HG03025 (cell line): ENCODE data around the gene EDC4.

Experiments
- ATAC-seq: cut with Tn5 transposase; IDR thresholded peaks from one replicate; pipeline ENCODE4 v1.9.1; 2021; ENCODE audit warnings: mild to moderate bottlenecking, moderate library complexity; ENCODE audit not compliant: unreplicated experiment, low FRiP score

The EDC4 gene

DNA sequence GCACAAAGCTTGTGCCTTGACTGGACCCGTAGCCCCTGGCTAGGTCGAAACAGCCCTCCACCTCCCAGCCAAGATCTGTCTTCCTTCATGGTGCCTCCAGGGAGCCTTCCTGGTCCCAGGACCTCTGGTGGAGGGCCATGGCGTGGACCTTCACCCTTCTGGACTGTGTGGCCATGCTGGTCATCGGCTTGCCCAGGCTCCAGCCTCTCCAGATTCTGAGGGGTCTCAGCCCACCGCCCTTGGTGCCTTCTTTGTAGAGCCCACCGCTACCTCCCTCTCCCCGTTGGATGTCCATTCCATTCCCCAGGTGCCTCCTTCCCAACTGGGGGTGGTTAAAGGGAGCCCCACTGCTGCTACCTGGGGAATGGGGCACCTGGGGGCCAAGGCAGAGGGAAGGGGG lies 55.3 kb downstream of the EDC4 start:
- no peak for ATAC-seq

DNA sequence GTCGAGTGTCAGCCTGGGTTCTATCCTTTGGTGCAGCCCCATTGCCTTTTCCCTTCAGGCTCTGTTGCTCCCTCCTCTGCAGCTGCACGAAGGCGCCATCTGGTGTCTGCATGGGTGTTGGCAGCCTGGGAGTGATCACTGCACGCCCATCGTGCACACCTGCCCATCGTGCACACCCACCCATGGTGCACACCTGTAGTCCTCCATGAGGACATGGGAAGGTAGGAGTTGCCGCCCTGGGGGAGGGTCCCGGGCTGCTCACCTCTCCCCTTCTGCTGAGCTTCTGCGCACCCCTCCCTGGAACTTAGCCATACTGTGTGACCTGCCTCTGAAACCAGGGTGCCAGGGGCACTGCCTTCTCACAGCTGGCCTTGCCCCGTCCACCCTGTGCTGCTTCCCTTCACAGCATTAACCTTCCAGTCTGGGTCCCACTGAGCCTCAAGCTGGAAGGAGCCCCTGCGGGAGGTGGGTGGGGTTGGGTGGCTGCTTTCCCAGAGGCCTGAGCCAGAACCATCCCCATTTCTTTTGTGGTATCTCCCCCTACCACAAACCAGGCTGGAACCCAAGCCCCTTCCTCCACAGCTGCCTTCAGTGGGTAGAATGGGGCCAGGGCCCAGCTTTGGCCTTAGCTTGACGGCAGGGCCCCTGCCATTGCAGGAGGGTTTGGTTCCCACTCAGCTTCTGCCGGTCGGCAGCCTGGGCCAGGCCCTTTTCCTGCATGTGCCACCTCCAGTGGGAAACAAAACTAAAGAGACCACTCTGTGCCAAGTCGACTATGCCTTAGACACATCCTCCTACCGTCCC lies 55.9 kb downstream of the EDC4 start:
- ATAC-seq = no peak

DNA sequence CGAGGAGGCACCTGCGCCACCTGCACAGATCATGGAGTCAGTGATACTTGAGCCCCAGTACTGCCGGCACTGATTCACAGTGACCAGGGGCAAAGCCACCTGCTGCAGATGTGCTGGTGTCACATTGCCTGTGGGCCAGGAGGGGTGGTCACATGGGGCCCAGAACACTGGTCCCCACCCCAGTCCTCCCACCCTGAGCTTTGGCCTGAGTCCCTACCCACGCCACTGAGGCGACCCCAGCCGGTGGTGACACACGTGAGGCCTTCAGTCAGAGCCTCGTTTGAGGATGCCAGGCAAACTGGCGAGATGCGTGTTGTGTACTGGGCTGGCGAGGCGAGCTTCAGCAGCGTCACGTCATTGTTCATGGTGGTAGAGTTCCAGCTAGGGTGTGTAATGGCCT lies 57.3 kb downstream of the EDC4 start:
- ATAC-seq = no peak

DNA sequence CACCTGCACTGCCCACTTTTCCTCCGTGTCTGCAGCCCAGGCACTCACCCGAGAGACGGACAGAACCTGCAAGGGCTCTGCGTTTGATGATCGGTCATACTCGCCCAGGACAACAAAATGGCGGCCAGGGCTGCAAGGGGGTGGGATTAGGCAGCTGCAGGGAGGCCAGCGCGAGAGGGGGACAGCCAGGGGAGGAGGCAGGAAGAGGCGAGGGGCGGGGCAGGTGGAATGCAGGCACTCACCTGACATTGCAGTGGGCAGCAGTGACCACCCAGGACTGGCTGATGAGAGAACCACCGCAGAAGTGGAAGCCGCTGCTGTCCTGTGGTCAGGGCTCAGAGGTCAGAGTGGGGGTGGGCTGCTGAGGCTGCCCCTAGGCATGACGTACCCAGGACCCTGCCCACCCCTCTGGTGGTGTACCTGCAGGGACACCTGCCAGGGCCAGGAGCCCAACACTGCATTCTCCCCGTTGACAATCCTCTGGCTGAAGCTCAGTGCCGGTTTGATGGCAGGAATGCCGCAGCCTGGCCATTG lies 57.9 kb downstream of the EDC4 start:
- ATAC-seq = no peak
